DND-41 (cell line): ENCODE data around the gene HTT.

Experiments
- EZH2 ChIP-seq: IDR thresholded peaks from 3 replicates; pipeline ENCODE4 v1.6.1; 2012; ENCODE audit warnings: borderline replicate concordance, low read depth, mild to moderate bottlenecking, moderate library complexity, low read length, inconsistent platforms; ENCODE audit not compliant: severe bottlenecking
- TF ChIP-seq, protein P1 (sequence below): IDR thresholded peaks from 2 replicates; pipeline ENCODE4 v1.5.1; 2012; ENCODE audit warnings: borderline replicate concordance, low read length, moderate library complexity, mild to moderate bottlenecking; ENCODE audit not compliant: poor library complexity, severe bottlenecking; ENCODE audit errors: extremely low read depth

DNA sequence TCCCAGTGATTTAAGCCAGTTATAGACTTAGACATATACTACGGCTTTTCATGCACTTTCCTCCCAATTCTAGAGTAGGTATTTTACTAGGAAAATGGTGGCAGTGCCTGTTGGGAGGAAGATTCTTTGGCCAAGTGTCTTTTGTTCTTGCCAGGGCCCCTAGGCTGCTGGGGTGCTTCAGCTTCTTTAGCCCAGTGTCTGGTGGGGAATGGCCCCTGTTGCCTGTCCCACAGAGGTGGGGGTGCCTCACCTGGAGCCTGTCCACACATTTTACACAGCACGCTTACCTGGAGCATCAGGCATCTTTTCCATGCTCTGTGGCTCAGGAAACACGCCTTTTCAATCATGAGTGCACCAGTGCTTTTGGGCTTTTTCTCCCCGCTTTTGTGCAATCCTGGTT is 141.3 kb downstream of the HTT start:
- TF ChIP-seq, protein P1, sequence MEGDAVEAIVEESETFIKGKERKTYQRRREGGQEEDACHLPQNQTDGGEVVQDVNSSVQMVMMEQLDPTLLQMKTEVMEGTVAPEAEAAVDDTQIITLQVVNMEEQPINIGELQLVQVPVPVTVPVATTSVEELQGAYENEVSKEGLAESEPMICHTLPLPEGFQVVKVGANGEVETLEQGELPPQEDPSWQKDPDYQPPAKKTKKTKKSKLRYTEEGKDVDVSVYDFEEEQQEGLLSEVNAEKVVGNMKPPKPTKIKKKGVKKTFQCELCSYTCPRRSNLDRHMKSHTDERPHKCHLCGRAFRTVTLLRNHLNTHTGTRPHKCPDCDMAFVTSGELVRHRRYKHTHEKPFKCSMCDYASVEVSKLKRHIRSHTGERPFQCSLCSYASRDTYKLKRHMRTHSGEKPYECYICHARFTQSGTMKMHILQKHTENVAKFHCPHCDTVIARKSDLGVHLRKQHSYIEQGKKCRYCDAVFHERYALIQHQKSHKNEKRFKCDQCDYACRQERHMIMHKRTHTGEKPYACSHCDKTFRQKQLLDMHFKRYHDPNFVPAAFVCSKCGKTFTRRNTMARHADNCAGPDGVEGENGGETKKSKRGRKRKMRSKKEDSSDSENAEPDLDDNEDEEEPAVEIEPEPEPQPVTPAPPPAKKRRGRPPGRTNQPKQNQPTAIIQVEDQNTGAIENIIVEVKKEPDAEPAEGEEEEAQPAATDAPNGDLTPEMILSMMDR = no peak
- no peak for TF ChIP-seq EZH2
